Esophagus muscularis mucosa (tissue), 3 donors: ENCODE data around the gene RASL10A.

Source experiments
- CTCF ChIP-seq, 3 experiments: fragments of 200-600 bp in 2 of 3; fragments of 450-650 bp in 1 of 3; sonication (generic) in 2 of 3; IDR thresholded peaks; one replicate each; pipeline ENCODE4 v1.5.1; 2017 to 2019; ENCODE audit warnings: antibody characterized with exemption in 3 of 3, mild to moderate bottlenecking in 2 of 3, moderate library complexity in 1 of 3
- POLR2A ChIP-seq: fragments of 450-650 bp; IDR thresholded peaks from one replicate; pipeline ENCODE4 v1.6.1; 2017; ENCODE audit warnings: antibody characterized with exemption, moderate library complexity, mild to moderate bottlenecking, low read depth
- POLR2AphosphoS5 ChIP-seq, 2 donors: sonication (generic); formaldehyde crosslinking; IDR thresholded peaks; one replicate each; pipeline ENCODE4 v1.6.1; 2017; ENCODE audit warnings: antibody characterized with exemption in 2 of 2

GRCh38 chr22:29267462-29267857, 48.0 kb downstream of the RASL10A start:
- TF ChIP-seq CTCF (IDR thresholded peaks at IDR 0.05) (no peak), POLR2AphosphoS5 (IDR thresholded peaks at IDR 0.05) (no peak), POLR2A (peak; percentile 26)
